ENCODE data around the gene CFD. TPM values are rescaled to one million over a fixed set of nuclear protein-coding genes. Genes with fewer than 3 reads are reported as not detected.

CFD gene
- total RNA-seq, 2 experiments from 2014 or later, result 0.35 TPM; not detected in 1

- ChIA-PET CTCF (ENCODE audit: unreplicated experiment) (interaction anchor here (0.9 kb wide), 1 partner anchor 60 kb away, joined by 3 read pairs; no protein-coding TSS in a partner anchor), POLR2A (no interaction called here)
- DNase-seq (ENCODE audit: low spot score), result no peak
- Histone ChIP-seq H3K27ac (ENCODE audit: low read depth, low read length, poor library complexity, severe bottlenecking) (peak overlapping the region; percentile 48), H3K4me3 (ENCODE audit: low read depth, low read length, poor library complexity, severe bottlenecking) (peak overlapping the region; percentile 59), H3K79me2 (ENCODE audit: insufficient read depth, low read depth, low read length) (no peaks in the 10 kb centered on the region), H3K4me1 (ENCODE audit: insufficient read depth, low read length, poor library complexity, severe bottlenecking) (peaks cover 31% of the 10 kb centered on the region), H3K9me2 (ENCODE audit: insufficient read depth, low read length) (no peaks in the 10 kb centered on the region), H4K20me1 (ENCODE audit: insufficient read depth, low read length) (no peaks in the 10 kb centered on the region), H2AFZ (ENCODE audit: low read length) (peak overlapping the region; percentile 4; the same call in 1 of the 2 replicates), H3K9me3 (ENCODE audit: low read length) (no peaks in the 10 kb centered on the region), H3K36me3 (ENCODE audit: insufficient read depth, low read length) (no peaks in the 10 kb centered on the region), H3K4me2 (ENCODE audit: low read length) (peak overlapping the region; percentile 83)
- no TSS peak for BruUV-seq (replicated peaks)
- TF ChIP-seq CTCF (conservative IDR thresholded peaks at IDR 0.05; ENCODE audit: low read length) (no peak), EZH2phosphoT487 (IDR thresholded peaks at IDR 0.05; ENCODE audit: borderline replicate concordance, low read depth, low read length) (no peak)
- intact Hi-C loops (cut with micrococcal nuclease; ENCODE audit: unreplicated experiment), result loop anchor here (2.0 kb wide), 2 partner anchors 92 to 122 kb away; partner anchors contain the start of gene WDR18
Observed at GRCh38 chr19:863315-863620, 3.8 kb downstream of the CFD start.

DNA sequence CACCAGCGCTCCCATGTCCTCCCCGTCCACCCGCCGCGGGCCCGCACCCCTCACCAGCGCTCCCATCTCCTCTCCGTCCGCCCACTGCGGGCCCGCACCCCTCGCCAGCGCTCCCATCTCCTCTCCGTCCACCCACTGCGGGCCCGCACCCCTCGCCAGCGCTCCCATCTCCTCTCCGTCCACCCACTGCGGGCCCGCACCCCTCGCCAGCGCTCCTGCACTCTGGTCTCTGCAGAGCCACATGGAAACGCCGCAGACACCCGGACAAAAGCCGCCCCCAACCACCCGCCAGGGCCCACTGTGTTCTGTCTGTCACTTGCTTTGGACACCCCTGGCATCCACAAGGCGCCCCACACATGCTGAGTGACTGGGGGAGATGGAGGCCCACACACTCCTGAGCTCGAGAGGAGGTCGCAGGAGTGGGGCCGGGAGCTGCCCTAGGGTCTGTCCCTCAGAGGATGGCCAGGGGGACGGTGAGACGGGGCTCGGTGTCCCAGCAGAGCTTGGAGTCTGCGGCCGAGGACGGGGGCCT is 7.4 kb downstream of the CFD start:
- no peak for DNase-seq (ENCODE audit: low spot score)
- Histone ChIP-seq H3K27ac (ENCODE audit: low read depth, low read length, poor library complexity, severe bottlenecking) (no peak overlapping the region), H3K36me3 (ENCODE audit: insufficient read depth, low read length) (peaks cover 20% of the 10 kb centered on the region; the same call in 1 of the 2 replicates), H3K9me2 (ENCODE audit: insufficient read depth, low read length) (no peaks in the 10 kb centered on the region), H3K4me3 (ENCODE audit: low read depth, low read length, poor library complexity, severe bottlenecking) (no peak overlapping the region), H3K79me2 (ENCODE audit: insufficient read depth, low read depth, low read length) (no peaks in the 10 kb centered on the region), H3K4me2 (ENCODE audit: low read length) (no peak overlapping the region), H3K4me1 (ENCODE audit: insufficient read depth, low read length, poor library complexity, severe bottlenecking) (peaks cover 29% of the 10 kb centered on the region), H3K9me3 (ENCODE audit: low read length) (no peaks in the 10 kb centered on the region), H4K20me1 (ENCODE audit: insufficient read depth, low read length) (no peaks in the 10 kb centered on the region), H2AFZ (ENCODE audit: low read length) (no peak overlapping the region)
- BruUV-seq (replicated peaks), result no TSS peak
- intact Hi-C loops (cut with micrococcal nuclease; ENCODE audit: unreplicated experiment), result no loop called here
- TF ChIP-seq CTCF (conservative IDR thresholded peaks at IDR 0.05; ENCODE audit: low read length) (no peak), EZH2phosphoT487 (IDR thresholded peaks at IDR 0.05; ENCODE audit: borderline replicate concordance, low read depth, low read length) (no peak)
- ChIA-PET CTCF (ENCODE audit: unreplicated experiment) (no interaction called here), POLR2A (interaction anchor here (0.6 kb wide), 1 partner anchor 166 kb away, joined by 3 read pairs; no protein-coding TSS in a partner anchor)

GRCh38 chr19:867301-867793 is 7.9 kb downstream of the CFD start:
- BruUV-seq (replicated peaks), result no TSS peak
- Histone ChIP-seq H3K9me3 (ENCODE audit: low read length) (no peaks in the 10 kb centered on the region), H3K36me3 (ENCODE audit: insufficient read depth, low read length) (peaks cover 20% of the 10 kb centered on the region; the same call in 1 of the 2 replicates), H3K4me2 (ENCODE audit: low read length) (no peak overlapping the region), H3K79me2 (ENCODE audit: insufficient read depth, low read depth, low read length) (no peaks in the 10 kb centered on the region), H3K4me3 (ENCODE audit: low read depth, low read length, poor library complexity, severe bottlenecking) (no peak overlapping the region), H3K9me2 (ENCODE audit: insufficient read depth, low read length) (no peaks in the 10 kb centered on the region), H4K20me1 (ENCODE audit: insufficient read depth, low read length) (no peaks in the 10 kb centered on the region), H3K4me1 (ENCODE audit: insufficient read depth, low read length, poor library complexity, severe bottlenecking) (peaks cover 34% of the 10 kb centered on the region), H3K27ac (ENCODE audit: low read depth, low read length, poor library complexity, severe bottlenecking) (no peak overlapping the region), H2AFZ (ENCODE audit: low read length) (no peak overlapping the region)
- DNase-seq (ENCODE audit: low spot score), result no peak
- CTCF ChIA-PET (ENCODE audit: unreplicated experiment), result no interaction called here
- TF ChIP-seq EZH2phosphoT487 (IDR thresholded peaks at IDR 0.05; ENCODE audit: borderline replicate concordance, low read depth, low read length) (no peak), CTCF (conservative IDR thresholded peaks at IDR 0.05; ENCODE audit: low read length) (no peak)
- POLR2A ChIA-PET, result interaction anchor here (0.6 kb wide), 1 partner anchor 165 kb away, joined by 3 read pairs; no protein-coding TSS in a partner anchor
- intact Hi-C loops (cut with micrococcal nuclease; ENCODE audit: unreplicated experiment), result no loop called here
